ENCODE measurements around the gene DNAJC16. TPM values are rescaled to one million over a fixed set of nuclear protein-coding genes. Genes with fewer than 3 reads are reported as not detected.
A peak's percentile ranks its signal among the peaks of the same experiment; 100 is the strongest.

The DNAJC16 gene
- total and polyA plus RNA-seq, 2 of the 13 experiments (the other 11 are each of a cell fraction or from before 2014, with no cell fraction given): 11.4 to 15.4 TPM

DNA sequence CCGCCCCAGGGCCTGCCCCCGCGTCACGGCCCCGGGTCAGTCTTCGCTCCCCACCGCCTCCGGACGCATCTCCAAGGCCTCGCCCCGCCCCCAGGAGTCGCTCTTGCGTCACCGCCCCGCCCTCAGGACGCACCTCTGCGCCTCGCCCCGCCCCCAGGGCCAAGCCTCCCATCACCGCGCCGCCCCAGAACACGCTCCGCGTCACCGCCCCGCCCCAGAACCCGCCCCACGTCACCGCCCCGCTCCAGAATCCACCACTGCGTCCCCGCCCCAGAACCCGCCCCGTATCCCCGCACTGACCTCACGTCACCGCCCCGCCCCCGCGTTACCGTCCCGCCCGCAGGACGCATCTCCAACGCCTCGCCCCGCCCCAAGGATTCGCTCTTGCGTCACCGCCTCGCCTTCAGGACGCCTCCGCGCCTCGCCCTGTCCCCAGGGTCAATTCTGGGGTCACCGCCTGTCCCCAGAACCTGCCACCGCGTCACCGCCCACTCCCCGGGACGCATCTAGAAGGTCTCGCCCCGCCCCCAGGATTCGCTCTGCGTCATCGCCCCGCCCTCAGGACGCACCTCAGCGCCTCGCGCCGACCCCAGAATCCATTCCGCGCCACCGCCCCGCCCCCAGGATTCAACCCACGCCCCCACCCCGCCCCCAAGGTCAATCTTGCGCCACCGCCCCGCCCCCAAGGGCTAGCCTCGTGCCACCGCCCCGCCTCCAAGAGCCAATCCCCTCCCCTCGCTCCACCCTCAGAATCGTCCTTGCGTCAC lies 2.2 kb upstream of the DNAJC16 start (continued):
- TF ChIP-seq, protein P1, sequence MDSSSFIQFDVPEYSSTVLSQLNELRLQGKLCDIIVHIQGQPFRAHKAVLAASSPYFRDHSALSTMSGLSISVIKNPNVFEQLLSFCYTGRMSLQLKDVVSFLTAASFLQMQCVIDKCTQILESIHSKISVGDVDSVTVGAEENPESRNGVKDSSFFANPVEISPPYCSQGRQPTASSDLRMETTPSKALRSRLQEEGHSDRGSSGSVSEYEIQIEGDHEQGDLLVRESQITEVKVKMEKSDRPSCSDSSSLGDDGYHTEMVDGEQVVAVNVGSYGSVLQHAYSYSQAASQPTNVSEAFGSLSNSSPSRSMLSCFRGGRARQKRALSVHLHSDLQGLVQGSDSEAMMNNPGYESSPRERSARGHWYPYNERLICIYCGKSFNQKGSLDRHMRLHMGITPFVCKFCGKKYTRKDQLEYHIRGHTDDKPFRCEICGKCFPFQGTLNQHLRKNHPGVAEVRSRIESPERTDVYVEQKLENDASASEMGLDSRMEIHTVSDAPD (CRISPR knock-in tag; IDR thresholded peaks at IDR 0.05): no peak
- TF ChIP-seq NPAS2 (CRISPR knock-in tag; IDR thresholded peaks at IDR 0.05; ENCODE audit: borderline replicate concordance): no peak
- TF ChIP-seq NAIF1 (CRISPR knock-in tag; IDR thresholded peaks at IDR 0.05; ENCODE audit: borderline replicate concordance): no peak
- TF ChIP-seq, protein P2, sequence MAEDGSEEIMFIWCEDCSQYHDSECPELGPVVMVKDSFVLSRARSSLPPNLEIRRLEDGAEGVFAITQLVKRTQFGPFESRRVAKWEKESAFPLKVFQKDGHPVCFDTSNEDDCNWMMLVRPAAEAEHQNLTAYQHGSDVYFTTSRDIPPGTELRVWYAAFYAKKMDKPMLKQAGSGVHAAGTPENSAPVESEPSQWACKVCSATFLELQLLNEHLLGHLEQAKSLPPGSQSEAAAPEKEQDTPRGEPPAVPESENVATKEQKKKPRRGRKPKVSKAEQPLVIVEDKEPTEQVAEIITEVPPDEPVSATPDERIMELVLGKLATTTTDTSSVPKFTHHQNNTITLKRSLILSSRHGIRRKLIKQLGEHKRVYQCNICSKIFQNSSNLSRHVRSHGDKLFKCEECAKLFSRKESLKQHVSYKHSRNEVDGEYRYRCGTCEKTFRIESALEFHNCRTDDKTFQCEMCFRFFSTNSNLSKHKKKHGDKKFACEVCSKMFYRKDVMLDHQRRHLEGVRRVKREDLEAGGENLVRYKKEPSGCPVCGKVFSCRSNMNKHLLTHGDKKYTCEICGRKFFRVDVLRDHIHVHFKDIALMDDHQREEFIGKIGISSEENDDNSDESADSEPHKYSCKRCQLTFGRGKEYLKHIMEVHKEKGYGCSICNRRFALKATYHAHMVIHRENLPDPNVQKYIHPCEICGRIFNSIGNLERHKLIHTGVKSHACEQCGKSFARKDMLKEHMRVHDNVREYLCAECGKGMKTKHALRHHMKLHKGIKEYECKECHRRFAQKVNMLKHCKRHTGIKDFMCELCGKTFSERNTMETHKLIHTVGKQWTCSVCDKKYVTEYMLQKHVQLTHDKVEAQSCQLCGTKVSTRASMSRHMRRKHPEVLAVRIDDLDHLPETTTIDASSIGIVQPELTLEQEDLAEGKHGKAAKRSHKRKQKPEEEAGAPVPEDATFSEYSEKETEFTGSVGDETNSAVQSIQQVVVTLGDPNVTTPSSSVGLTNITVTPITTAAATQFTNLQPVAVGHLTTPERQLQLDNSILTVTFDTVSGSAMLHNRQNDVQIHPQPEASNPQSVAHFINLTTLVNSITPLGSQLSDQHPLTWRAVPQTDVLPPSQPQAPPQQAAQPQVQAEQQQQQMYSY (CRISPR knock-in tag; IDR thresholded peaks at IDR 0.05): no peak
- TF ChIP-seq, protein P3, sequence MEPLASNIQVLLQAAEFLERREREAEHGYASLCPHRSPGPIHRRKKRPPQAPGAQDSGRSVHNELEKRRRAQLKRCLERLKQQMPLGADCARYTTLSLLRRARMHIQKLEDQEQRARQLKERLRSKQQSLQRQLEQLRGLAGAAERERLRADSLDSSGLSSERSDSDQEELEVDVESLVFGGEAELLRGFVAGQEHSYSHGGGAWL (CRISPR knock-in tag; IDR thresholded peaks at IDR 0.05): no peak
- no peak for TF ChIP-seq KLF15 (CRISPR knock-in tag; IDR thresholded peaks at IDR 0.05; ENCODE audit: borderline replicate concordance)
- TF ChIP-seq SP4 (CRISPR knock-in tag; IDR thresholded peaks at IDR 0.05): peak; percentile 79; the same call in 1 of the 2 replicates
- TF ChIP-seq KDM1A (CRISPR knock-in tag; IDR thresholded peaks at IDR 0.05): no peak
- TF ChIP-seq CREB1 (IDR thresholded peaks at IDR 0.05): peak; percentile 89
- TF ChIP-seq CREB1 (CRISPR knock-in tag; IDR thresholded peaks at IDR 0.05): peak; percentile 87
- no peak for TF ChIP-seq HMG20A (CRISPR knock-in tag; IDR thresholded peaks at IDR 0.05; ENCODE audit: borderline replicate concordance)
- TF ChIP-seq REXO4 (CRISPR knock-in tag; IDR thresholded peaks at IDR 0.05; ENCODE audit: borderline replicate concordance): no peak
- TF ChIP-seq, protein P4, sequence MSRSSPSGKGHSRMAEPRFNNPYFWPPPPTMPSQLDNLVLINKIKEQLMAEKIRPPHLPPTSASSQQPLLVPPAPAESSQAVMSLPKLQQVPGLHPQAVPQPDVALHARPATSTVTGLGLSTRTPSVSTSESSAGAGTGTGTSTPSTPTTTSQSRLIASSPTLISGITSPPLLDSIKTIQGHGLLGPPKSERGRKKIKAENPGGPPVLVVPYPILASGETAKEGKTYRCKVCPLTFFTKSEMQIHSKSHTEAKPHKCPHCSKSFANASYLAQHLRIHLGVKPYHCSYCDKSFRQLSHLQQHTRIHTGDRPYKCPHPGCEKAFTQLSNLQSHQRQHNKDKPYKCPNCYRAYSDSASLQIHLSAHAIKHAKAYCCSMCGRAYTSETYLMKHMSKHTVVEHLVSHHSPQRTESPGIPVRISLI (CRISPR knock-in tag; IDR thresholded peaks at IDR 0.05; ENCODE audit: borderline replicate concordance): no peak
- TF ChIP-seq ARHGAP35 (CRISPR knock-in tag; IDR thresholded peaks at IDR 0.05; ENCODE audit: borderline replicate concordance): no peak
- no peak for TF ChIP-seq CENPT (CRISPR knock-in tag; IDR thresholded peaks at IDR 0.05; ENCODE audit: low read depth)
- no peak for TF ChIP-seq DNMT1 (CRISPR knock-in tag; IDR thresholded peaks at IDR 0.05)
- no peak for TF ChIP-seq KDM6A (CRISPR knock-in tag; IDR thresholded peaks at IDR 0.05; ENCODE audit: low read depth)
- no peak for TF ChIP-seq ZNF512 (CRISPR knock-in tag; IDR thresholded peaks at IDR 0.05)
- no peak for TF ChIP-seq HNF4A (CRISPR knock-in tag; IDR thresholded peaks at IDR 0.05)
- TF ChIP-seq ZNF33A (CRISPR knock-in tag; IDR thresholded peaks at IDR 0.05; ENCODE audit: borderline replicate concordance): no peak
- TF ChIP-seq, protein P5, sequence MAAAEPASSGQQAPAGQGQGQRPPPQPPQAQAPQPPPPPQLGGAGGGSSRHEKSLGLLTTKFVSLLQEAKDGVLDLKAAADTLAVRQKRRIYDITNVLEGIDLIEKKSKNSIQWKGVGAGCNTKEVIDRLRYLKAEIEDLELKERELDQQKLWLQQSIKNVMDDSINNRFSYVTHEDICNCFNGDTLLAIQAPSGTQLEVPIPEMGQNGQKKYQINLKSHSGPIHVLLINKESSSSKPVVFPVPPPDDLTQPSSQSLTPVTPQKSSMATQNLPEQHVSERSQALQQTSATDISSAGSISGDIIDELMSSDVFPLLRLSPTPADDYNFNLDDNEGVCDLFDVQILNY (CRISPR knock-in tag; conservative IDR thresholded peaks at IDR 0.05): no peak

Measured in HepG2 (cell line).